SH-SY5Y (cell line): ENCODE results near the gene ATG9A.

ENCODE experiments used
- GATA2 ChIP-seq: IDR thresholded peaks from 2 replicates; pipeline ENCODE4 v1.6.1; 2011; ENCODE audit warnings: mild to moderate bottlenecking, low read depth, low read length
- GATA3 ChIP-seq: IDR thresholded peaks from 2 replicates; pipeline ENCODE4 v1.6.1; 2011; ENCODE audit warnings: low read depth, mild to moderate bottlenecking, low read length, moderate library complexity

DNA sequence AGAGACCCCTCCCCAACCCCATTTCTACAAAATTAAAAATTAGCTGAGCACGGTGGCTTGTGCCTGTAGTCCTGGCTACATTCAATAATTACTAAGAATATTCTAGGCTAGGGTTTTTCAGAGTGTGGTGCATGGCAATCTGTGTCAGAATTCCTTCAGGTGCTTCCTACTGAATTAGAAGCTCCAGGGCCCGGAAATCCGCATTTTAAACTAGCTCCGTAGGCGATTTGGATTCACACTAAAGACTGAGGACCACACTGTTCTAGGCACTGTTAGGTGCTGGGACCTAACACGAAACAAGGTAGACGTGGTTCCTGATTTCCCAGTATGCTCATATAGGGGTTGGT, 23.5 kb downstream of the ATG9A start:
- no peak for TF ChIP-seq GATA3
- TF ChIP-seq GATA2 = no peak
